Neural progenitor cell (in vitro differentiated cells): ENCODE results near the gene PRKAB2.

Experiments
- EZH2 ChIP-seq: fragments of 200-600 bp; sonication (generic); IDR thresholded peaks from 2 replicates; pipeline ENCODE4 v1.6.1; 2017; ENCODE audit warnings: antibody characterized with exemption, mild to moderate bottlenecking, moderate library complexity
- EZH2phosphoT487 ChIP-seq: fragments of 200-600 bp; sonication (generic); IDR thresholded peaks from 2 replicates; pipeline ENCODE4 v1.6.1; 2017; ENCODE audit warnings: antibody characterized with exemption
- TF ChIP-seq, protein P1 (sequence below): fragments of 200-600 bp; sonication (generic); IDR thresholded peaks from 2 replicates; pipeline ENCODE4 v1.5.1; 2017; ENCODE audit warnings: antibody characterized with exemption, mild to moderate bottlenecking

DNA sequence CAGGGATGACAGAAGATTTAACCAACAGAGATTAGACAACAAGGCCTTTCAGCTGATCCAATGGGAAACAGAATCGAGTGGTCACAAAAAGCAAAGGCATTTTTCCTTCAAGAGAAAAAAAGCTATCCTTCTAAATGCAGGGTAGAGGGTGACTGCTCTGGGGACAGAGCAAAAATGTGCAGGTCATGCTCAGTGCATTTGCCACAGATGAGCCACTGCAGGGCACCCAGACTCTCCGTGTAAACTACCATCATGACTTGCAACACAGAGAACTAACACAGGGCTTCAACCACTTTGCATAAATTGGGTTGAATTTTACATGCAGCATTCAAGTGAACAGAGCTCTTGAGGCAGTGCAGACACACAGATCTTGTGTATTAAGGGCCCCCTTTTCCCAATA is 56.8 kb downstream of the PRKAB2 start:
- TF ChIP-seq, protein P1, sequence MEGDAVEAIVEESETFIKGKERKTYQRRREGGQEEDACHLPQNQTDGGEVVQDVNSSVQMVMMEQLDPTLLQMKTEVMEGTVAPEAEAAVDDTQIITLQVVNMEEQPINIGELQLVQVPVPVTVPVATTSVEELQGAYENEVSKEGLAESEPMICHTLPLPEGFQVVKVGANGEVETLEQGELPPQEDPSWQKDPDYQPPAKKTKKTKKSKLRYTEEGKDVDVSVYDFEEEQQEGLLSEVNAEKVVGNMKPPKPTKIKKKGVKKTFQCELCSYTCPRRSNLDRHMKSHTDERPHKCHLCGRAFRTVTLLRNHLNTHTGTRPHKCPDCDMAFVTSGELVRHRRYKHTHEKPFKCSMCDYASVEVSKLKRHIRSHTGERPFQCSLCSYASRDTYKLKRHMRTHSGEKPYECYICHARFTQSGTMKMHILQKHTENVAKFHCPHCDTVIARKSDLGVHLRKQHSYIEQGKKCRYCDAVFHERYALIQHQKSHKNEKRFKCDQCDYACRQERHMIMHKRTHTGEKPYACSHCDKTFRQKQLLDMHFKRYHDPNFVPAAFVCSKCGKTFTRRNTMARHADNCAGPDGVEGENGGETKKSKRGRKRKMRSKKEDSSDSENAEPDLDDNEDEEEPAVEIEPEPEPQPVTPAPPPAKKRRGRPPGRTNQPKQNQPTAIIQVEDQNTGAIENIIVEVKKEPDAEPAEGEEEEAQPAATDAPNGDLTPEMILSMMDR, result no peak
- no peak for TF ChIP-seq EZH2phosphoT487
- TF ChIP-seq EZH2, result no peak
